Spleen (tissue), 7 donors: ENCODE measurements around the gene FERMT3.

Experiments used
- POLR2A ChIP-seq, 3 donors: fragments of 450-650 bp; IDR thresholded peaks; one replicate each; pipeline ENCODE4 v1.5.1; 2017; ENCODE audit warnings: antibody characterized with exemption in 3 of 3, mild to moderate bottlenecking in 1 of 3
- POLR2AphosphoS5 ChIP-seq, 3 donors: sonication (generic); formaldehyde crosslinking; IDR thresholded peaks; one replicate each; pipeline ENCODE4 v1.5.1; 2017; ENCODE audit warnings: antibody characterized with exemption in 3 of 3
- TF ChIP-seq, protein P1 (sequence below), 11 experiments: fragments of 200-600 bp in 7 of 11; fragments of 450-650 bp in 4 of 11; sonication (generic) in 4 of 11; IDR thresholded peaks in 8 of 11; conservative IDR thresholded peaks in 3 of 11; 1 replicate in 7 of 11; 2 replicates in 4 of 11; pipeline versions ENCODE4 v1.4.0 to v1.8.0; 2016 to 2021; ENCODE audit warnings: antibody characterized with exemption in 11 of 11, inconsistent platforms in 4 of 11, mild to moderate bottlenecking in 1 of 11
- donor health status: DM: no; HTN: no; CAD: no; lungs with moderate emphysema.
- donor health status: DM: no; HTN: no; CAD: no.
- donor health status: DM: no; HTN: no; CAD: no.

DNA sequence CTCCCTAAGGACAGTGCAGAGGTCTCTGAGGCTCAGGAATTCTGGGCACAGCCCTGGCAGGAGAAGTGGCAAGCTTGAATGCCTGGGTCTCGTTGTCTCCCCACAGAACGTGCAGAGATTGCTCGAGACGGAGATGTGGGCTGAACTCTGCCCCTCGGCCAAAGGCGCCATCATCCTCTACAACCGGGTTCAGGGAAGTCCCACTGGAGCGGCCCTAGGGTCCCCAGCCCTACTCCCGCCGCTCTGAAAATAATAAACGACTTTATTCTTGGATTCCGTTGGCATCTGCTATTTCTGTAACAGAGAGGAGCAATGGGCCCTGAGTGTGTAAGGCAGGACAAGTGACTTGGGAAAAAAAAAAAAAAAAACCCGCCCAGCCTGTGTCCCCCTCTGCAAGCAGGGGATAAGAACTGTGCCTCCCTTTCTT lies 23.2 kb downstream of the FERMT3 start:
- TF ChIP-seq, protein P1, sequence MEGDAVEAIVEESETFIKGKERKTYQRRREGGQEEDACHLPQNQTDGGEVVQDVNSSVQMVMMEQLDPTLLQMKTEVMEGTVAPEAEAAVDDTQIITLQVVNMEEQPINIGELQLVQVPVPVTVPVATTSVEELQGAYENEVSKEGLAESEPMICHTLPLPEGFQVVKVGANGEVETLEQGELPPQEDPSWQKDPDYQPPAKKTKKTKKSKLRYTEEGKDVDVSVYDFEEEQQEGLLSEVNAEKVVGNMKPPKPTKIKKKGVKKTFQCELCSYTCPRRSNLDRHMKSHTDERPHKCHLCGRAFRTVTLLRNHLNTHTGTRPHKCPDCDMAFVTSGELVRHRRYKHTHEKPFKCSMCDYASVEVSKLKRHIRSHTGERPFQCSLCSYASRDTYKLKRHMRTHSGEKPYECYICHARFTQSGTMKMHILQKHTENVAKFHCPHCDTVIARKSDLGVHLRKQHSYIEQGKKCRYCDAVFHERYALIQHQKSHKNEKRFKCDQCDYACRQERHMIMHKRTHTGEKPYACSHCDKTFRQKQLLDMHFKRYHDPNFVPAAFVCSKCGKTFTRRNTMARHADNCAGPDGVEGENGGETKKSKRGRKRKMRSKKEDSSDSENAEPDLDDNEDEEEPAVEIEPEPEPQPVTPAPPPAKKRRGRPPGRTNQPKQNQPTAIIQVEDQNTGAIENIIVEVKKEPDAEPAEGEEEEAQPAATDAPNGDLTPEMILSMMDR (IDR thresholded peaks at IDR 0.05 in 8 of 11, conservative IDR thresholded peaks at IDR 0.05 in 3 of 11), result no peak
- TF ChIP-seq POLR2A (IDR thresholded peaks at IDR 0.05) (no peak), POLR2AphosphoS5 (IDR thresholded peaks at IDR 0.05) (no peak)
